HEK293T (cell line): Measurements from ENCODE around the gene RAPGEF4.

Source experiments
- ARNT ChIP-seq: fragments of 450-650 bp; IDR thresholded peaks from 2 replicates; pipeline ENCODE4 v1.6.1; 2017; ENCODE audit warnings: mild to moderate bottlenecking
- BHLHE40 ChIP-seq: fragments of 450-650 bp; IDR thresholded peaks from 2 replicates; pipeline ENCODE4 v1.6.1; 2016; ENCODE audit warnings: mild to moderate bottlenecking, moderate library complexity, borderline replicate concordance
- CTBP1 ChIP-seq: fragments of 450-650 bp; IDR thresholded peaks from 2 replicates; pipeline ENCODE4 v1.6.1; 2016; ENCODE audit warnings: borderline replicate concordance
- FOXA1 ChIP-seq: fragments of 450-650 bp; IDR thresholded peaks from 2 replicates; pipeline ENCODE4 v1.6.1; 2016; ENCODE audit warnings: mild to moderate bottlenecking
- FOXK2 ChIP-seq: fragments of 450-650 bp; IDR thresholded peaks from 2 replicates; pipeline ENCODE4 v1.6.1; 2016; ENCODE audit warnings: mild to moderate bottlenecking
- FOXM1 ChIP-seq: fragments of 450-650 bp; IDR thresholded peaks from 2 replicates; pipeline ENCODE4 v1.6.1; 2017; ENCODE audit warnings: mild to moderate bottlenecking, borderline replicate concordance
- HDGF ChIP-seq: fragments of 450-650 bp; IDR thresholded peaks from 2 replicates; pipeline ENCODE4 v1.6.1; 2017; ENCODE audit warnings: antibody characterized with exemption, borderline replicate concordance
- LEF1 ChIP-seq: fragments of 450-650 bp; IDR thresholded peaks from 2 replicates; pipeline ENCODE4 v1.6.1; 2017; ENCODE audit warnings: mild to moderate bottlenecking, borderline replicate concordance
- NFRKB ChIP-seq: fragments of 450-650 bp; IDR thresholded peaks from 2 replicates; pipeline ENCODE4 v1.6.1; 2016; ENCODE audit warnings: mild to moderate bottlenecking, moderate library complexity
- SP1 ChIP-seq: fragments of 450-650 bp; IDR thresholded peaks from 2 replicates; pipeline ENCODE4 v1.6.1; 2017
- SUZ12 ChIP-seq: fragments of 450-650 bp; IDR thresholded peaks from 2 replicates; pipeline ENCODE4 v1.6.1; 2016; ENCODE audit warnings: mild to moderate bottlenecking
- TARDBP ChIP-seq: fragments of 450-650 bp; IDR thresholded peaks from 2 replicates; pipeline ENCODE4 v1.6.1; 2016
- ZNF384 ChIP-seq: fragments of 450-650 bp; IDR thresholded peaks from 2 replicates; pipeline ENCODE4 v1.6.1; 2016
- TF ChIP-seq, protein P1 (sequence below): fragments of 450-650 bp; IDR thresholded peaks from 2 replicates; pipeline ENCODE4 v1.6.1; 2016

DNA sequence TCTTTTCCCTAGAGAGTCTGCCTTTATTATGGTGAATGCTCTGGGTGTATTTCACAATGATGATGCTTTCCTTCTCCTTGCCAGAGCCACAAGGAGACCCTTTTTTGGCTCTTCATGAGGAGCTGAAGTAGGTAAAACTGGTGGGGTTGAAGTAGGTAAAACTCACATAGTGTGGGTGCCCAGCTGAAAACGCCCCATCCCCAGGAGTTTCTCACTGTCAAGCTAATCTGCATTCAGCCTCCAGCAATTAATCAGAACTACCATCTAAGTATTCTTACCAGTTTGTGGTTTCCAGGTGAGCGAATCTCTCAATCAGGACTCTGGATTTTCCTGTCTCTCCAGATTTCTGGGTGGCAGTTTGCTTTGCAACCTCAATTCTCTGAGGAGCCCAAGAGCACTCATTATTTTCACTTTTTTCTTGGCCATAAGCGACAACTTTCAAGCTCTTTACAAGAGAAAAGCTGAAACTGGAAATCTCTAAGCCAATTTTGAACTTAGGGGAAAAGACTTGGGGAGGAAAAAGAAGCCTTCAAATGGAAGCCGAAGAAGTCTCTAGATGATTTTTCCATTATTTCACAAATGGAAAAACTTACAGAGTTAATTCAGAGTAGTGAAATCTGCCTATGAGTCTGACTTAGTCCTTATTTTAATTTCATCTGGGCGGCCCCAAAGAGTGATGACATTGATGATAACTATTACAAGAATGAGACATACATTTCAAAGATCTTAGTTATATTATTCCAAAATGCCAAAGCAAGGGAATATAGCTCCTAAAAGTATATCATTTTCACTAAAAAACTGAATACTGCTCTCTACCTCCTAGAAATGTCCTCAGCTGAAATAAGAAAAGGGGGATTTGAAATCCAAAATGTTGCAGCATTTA is 218.6 kb downstream of the RAPGEF4 start:
- TF ChIP-seq BHLHE40 (no peak), ARNT (no peak), FOXM1 (no peak), ZNF384 (no peak), SUZ12 (no peak), NFRKB (no peak), HDGF (no peak), CTBP1 (no peak), FOXK2 (no peak), TARDBP (no peak), SP1 (no peak), LEF1 (no peak), FOXA1 (no peak)
- TF ChIP-seq, protein P1, sequence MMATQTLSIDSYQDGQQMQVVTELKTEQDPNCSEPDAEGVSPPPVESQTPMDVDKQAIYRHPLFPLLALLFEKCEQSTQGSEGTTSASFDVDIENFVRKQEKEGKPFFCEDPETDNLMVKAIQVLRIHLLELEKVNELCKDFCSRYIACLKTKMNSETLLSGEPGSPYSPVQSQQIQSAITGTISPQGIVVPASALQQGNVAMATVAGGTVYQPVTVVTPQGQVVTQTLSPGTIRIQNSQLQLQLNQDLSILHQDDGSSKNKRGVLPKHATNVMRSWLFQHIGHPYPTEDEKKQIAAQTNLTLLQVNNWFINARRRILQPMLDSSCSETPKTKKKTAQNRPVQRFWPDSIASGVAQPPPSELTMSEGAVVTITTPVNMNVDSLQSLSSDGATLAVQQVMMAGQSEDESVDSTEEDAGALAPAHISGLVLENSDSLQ: no peak
